Astrocyte (in vitro differentiated cells and primary cell): ENCODE results near the gene KCNIP2.

Source experiments
- CTCF ChIP-seq: IDR thresholded peaks from 2 replicates; pipeline ENCODE4 v1.5.1; 2011; ENCODE audit warnings: low read depth, mild to moderate bottlenecking, inconsistent platforms, low read length, moderate library complexity; ENCODE audit not compliant: insufficient read depth
- EZH2 ChIP-seq: IDR thresholded peaks from 2 replicates; pipeline ENCODE4 v1.6.1; 2012; ENCODE audit warnings: mild to moderate bottlenecking, low read length, inconsistent platforms; ENCODE audit not compliant: insufficient read depth

GRCh38 chr10:101856626-101857025 lies 13.0 kb upstream of the KCNIP2 start:
- TF ChIP-seq CTCF (no peak), EZH2 (no peak)
